NCI-H524 treated with DMSO at 0.1 percent for 48 hours (cell line): Measurements from ENCODE around the gene BTBD9.
A peak's percentile ranks its signal among the peaks of the same experiment; 100 is the strongest.

Experiments
- DNase-seq: peaks from one replicate; lab custom pipeline; 2025; lab: John Stamatoyannopoulos, UW

The BTBD9 gene

GRCh38 chr6:38593998-38594665, 45.6 kb downstream of the BTBD9 start:
- no peak for DNase-seq

DNA sequence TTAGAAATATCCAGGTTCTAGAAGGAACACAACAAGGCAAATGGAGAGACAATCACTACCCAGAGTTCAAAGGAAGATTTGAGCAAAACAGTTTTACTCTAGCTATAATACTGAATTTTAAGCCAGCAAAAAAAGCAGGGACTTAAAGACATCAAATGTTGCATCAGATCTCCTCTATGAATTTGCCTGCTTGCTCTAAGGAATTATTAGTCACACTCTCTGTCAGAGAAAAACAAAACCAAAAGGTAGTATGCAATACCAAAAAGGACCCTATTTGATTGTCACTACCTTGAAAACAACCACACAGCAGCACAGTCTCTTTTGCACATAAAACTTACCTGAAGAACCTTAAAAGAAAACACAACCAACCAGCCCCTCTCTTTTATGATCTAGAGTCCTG, 46.3 kb downstream of the BTBD9 start:
- DNase-seq, result no peak

- no peak for DNase-seq
These were observed 48.3 kb downstream of the BTBD9 start for GRCh38 chr6:38591439-38591838.

GRCh38 chr6:38589367-38589720, 50.4 kb downstream of the BTBD9 start:
- DNase-seq, result no peak

GRCh38 chr6:38588631-38589366, 50.9 kb downstream of the BTBD9 start:
- no peak for DNase-seq

DNA sequence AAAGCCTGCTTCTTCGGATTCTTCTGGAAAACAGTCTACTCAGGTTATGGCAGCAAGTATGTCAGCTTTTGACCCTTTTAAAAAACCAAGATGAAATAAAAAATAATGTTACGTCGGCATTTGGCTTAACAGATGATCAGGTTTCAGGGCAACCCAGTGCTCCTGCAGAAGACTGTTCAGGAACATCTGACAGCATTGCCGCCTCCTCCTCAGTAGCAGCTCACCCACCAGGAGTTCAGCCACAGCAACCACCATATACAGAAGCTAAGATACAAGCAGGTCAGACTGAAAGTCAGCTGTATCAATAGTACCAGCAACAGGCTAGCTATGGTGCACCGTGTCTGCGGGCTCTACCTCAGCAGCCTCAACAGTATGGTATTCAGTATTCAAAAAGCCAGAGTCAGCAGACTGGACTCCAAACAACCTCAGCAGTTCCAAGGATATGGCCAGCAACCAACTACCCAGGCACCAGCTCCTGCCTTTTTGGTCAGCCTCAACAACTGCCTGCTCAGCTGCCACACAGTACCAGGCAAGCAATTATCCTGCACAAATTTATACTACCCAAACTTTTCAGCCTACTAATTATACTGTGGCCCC, 51.9 kb downstream of the BTBD9 start:
- DNase-seq, result no peak

DNA sequence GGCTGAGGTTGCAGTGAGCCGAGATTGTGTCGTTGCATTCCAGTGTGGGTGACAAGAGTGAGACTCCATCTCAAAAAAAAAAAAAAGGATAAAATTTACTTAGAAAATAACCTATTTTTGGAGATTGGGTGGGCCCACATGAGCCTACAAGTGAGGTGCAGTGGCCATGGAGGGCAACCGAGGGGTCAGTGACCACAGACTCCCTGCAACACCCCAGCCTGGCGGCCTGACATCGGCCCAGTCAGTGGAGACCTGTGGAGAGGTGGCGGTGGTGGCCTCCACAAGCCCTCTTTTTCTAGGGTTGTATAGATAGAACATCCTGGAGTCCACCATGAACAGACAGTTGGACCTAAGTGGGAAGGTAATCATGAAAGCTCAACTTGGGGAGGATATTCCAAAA, 52.7 kb downstream of the BTBD9 start:
- no peak for DNase-seq

DNA sequence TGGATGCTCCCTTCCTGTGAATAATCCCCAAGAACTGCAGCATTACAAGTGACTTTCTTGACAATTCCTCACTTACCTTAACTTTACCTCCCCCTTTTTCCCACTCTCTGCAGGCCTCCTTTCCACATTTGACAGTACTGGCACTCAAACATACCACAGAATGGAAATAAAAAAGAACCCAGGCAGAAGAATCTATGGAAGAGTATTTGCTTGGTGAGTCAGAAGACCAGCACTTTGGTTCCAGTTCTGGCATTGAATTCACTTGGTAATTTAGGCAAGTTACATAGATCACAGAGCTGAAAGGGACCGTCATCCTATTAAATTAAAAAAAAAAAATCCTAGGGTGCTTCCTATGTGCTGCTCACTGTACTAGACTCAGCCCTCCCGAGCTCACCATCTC, 55.0 kb downstream of the BTBD9 start:
- no peak for DNase-seq

GRCh38 chr6:38583523-38583922, 56.2 kb downstream of the BTBD9 start:
- no peak for DNase-seq

- DNase-seq, result no peak
These were observed 59.7 kb downstream of the BTBD9 start for GRCh38 chr6:38580030-38580429.

DNA sequence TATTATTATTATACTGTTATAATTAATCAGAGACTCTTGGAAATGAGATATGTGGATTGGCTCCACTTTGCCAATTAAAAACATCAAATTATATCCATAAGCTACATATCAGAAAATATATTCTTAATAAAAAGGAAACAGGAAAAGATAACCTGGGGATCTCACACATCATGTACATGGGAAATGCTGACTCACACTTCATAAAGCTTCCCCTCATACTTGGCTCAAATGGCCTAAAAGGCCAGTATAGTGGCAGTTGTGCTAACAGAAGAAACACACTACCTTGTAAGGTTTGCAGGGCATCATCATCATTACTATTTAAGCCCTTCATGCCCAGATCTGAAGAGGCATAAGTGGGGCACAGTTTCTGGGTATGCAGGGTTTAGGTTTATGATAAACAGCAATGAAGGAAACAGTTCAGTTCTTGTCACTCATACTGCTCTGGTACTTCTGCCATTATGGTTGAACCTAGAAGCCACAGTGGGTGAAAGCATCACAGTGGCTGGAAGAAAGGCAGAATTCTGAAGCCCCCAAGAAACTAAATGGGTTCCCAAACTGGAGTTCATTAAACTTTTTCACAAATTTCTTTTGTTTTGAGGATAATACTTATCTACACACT, 60.6 kb downstream of the BTBD9 start:
- DNase-seq, result no peak

DNA sequence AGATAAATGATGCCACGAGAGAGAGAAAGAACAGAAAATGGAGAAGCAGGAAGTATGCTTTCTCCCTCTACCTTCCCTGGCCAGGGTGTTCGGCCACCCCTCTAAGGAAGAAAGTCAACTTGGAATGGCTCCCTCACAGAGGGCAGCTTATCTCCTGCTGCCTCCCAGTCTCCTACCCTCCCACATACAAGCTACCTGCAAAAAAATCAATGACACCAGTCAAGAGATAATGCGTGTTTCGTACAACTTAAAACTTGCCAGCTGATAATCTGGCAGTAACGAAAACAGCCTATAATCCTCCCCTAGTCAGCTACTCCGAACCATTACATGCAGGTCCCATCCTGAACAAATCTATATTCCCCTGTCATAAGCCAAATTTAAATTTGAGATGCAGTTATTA, 61.7 kb downstream of the BTBD9 start:
- DNase-seq, result no peak

- no peak for DNase-seq
These were observed 62.2 kb downstream of the BTBD9 start for GRCh38 chr6:38577492-38577891.

GRCh38 chr6:38573801-38574395, 65.8 kb downstream of the BTBD9 start:
- no peak for DNase-seq

DNA sequence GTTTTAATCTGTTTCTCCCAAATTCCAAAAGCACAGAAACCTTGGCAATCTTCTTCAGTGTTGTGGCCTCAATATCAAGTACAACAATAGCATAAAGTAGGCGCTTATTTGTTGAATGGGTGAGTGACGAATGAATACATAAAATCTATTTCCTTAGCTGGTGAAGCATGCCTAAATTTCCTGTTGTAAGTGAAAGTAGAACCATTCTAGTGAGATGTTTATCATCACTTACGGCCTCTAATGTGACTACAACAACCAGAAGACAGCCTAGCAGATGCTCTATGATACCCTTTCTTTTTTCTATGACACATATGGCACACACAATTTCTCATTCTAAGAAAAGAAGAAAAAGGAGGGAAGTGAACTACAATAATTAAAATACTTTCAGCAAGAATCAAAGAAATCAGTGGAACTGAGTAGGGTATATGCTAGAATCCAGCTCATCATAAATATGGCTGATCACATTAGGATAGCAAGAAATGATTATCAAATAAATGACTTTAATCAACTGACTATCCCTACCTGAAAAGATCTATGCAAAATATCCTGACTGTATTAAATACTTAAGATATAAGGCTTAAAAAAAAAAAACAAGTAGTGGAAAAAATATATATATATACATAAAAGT, 67.4 kb downstream of the BTBD9 start:
- no peak for DNase-seq

DNA sequence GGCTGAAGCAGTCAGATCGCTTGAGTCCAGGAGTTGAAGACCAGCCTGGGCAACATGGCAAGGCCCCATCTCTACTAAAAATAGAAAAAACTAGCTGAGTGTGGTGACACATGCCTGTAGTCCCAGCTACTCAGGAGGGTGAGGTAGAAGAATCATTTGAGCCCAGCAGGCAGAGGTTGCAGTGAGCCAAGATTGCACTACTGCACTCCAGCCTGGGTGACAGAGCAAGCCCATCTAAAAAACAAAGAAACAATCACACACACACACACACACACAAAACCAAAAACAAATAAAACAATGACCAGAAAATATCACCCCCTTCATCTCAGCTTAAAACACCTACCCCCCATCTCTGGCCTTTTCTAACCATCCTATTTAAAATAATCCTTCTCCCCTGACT, 68.0 kb downstream of the BTBD9 start:
- DNase-seq, result no peak

GRCh38 chr6:38570750-38571149, 69.0 kb downstream of the BTBD9 start:
- DNase-seq, result no peak

DNA sequence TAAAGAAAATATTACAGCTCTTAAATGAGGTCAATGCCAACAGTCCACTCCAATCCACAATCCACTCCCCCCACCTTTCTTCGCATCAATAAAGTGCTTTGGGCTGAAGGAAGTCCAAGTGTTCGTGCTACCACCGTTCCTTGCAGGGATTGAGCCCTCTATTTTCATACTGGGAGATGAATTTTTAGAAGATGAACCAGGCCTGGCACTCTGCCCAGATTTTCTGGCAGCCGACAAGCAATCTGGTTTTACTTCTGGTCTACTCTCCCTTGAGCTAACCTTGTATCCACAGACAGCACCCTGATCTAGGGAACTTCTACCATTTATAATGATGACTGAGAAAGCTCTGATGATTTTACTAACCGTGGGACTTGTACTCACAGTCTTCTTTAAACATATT, 72.3 kb downstream of the BTBD9 start:
- peak; percentile 80 for DNase-seq

GRCh38 chr6:38566295-38567030, 73.3 kb downstream of the BTBD9 start:
- DNase-seq, result no peak

GRCh38 chr6:38564301-38564700, 75.4 kb downstream of the BTBD9 start:
- no peak for DNase-seq

- no peak for DNase-seq
These were observed 84.1 kb downstream of the BTBD9 start for GRCh38 chr6:38555606-38556005.
